RPMI8226 (cell line): Measurements from ENCODE around the gene PARP6.
A peak's percentile ranks its signal among the peaks of the same experiment; 100 is the strongest.
"Not testable (repeated sequence)": the region's sequence is repeated elsewhere in the genome, so short reads cannot be mapped to it uniquely, and the experiment has no call there.

Experiments
- DNase-seq: peaks from one replicate; pipeline ENCODE4 v3.0.0-alpha.2; 2015

The PARP6 gene

GRCh38 chr15:72280751-72281150, 8.4 kb upstream of the PARP6 start:
- DNase-seq = no peak

- no peak for DNase-seq
Measured at GRCh38 chr15:72278737-72279136, 6.4 kb upstream of the PARP6 start.

DNA sequence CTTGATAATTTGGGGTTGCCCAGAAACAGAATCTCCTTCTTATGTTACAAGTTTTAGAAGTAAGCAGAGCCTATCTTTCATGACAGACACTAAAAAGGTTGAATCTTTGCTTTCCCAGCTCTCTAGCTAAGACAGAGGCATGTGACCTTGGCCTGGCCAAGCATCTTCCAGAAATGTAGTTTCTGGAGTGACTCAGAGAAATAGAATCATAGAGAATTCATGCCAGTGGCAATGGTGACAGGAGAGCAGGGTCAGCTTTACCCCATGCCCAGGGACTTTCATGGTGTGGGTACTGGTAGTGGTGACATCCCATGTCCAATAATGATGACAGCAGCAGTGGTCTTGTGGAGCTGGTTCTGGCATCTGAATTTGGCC, 4.0 kb upstream of the PARP6 start:
- no peak for DNase-seq

GRCh38 chr15:72275635-72276325, 3.4 kb upstream of the PARP6 start:
- DNase-seq = not testable (repeated sequence)

DNA sequence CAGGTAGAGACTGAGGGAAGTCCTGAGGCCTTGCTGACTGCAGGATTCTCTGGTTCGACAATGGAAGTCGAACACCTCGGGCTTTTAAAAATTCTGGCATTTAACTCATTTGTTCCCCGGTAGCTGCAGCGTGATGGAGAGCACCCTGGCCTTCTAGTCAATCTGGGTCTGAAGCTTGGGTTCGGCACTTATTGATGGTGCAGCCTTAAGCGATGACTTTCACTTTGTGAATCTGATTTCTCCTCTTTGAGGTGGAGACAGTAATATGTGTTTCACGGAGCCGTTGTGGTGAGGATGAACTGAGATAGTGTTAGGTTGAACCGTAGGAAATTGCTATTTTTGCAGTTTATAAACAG, 621 bp upstream of the PARP6 start:
- no peak for DNase-seq

- DNase-seq = peak; percentile 43
Measured at GRCh38 chr15:72271895-72272212, 500 bp downstream of the PARP6 start.

- no peak for DNase-seq
Measured at GRCh38 chr15:72271221-72271620, 1.1 kb downstream of the PARP6 start.

DNA sequence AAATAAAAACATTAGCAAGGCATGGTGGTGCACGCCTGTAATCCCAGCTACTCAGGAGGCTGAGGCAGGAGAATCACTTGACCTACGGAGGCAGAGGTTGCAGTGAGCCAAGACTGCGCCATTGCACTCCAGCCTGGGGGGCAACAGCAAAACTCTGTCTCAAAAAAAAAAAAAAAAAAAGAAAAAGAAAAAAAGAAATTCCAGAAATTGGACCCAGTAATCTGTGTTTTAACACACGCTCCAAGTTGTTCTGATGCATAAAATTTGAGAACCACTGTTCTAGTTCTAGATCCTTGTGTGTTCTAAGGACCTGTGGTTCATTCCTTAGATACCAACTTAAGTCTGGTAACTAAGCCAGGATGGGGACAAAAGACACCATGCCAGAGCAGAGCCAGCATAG, 2.6 kb downstream of the PARP6 start:
- DNase-seq = no peak

- DNase-seq = no peak
Measured at GRCh38 chr15:72265031-72265430, 7.3 kb downstream of the PARP6 start.

DNA sequence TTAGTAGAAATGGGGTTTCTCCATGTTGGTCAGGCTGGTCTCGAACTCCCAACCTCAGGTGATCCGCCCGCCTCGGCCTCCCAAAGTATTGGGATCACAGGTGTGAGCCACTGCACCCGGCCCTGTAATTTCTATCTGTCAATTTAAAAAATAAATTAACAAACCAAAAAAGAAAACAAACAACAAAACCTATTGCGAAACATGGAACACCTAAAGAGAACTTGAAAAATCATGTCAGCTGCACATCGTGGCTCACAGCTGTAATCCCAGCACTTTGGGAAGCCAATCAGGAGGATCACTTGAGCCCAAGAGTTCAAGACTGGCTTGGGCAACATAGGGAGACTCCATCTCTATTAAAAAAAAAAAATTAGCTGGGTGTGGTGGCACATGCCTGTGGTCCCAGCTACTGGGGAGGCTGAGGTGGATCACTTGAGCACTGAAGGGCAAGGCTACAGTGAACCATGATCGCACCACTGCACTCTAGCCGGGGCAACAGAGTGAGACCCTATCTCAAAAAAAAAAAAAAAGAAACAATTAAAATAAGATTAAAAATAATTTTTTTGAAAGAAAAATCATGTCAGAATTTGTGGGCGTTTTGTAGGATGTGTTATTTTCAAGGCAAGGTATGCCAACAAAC, 19.6 kb downstream of the PARP6 start:
- DNase-seq = no peak

GRCh38 chr15:72249142-72249810, 23.1 kb downstream of the PARP6 start:
- no peak for DNase-seq

DNA sequence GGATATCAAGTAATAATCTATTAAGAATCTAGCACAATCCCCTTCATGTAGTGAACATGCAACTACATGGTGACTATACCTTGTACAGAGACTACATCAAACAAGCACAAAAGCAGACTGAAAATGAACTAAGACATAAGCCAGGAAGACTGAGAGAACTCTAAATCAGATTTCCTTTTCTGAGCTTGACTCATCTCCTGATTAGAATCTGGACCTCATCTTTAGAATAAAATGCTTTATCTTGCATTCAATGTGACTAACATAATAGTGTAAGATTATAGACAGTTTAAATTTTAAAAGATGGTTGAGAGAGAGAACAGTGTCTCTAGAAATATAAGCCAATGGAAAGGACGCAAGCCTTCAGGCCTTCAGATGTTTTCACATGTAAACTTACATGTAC, 23.8 kb downstream of the PARP6 start:
- no peak for DNase-seq

- DNase-seq = no peak
Measured at GRCh38 chr15:72242775-72243370, 29.5 kb downstream of the PARP6 start.

DNA sequence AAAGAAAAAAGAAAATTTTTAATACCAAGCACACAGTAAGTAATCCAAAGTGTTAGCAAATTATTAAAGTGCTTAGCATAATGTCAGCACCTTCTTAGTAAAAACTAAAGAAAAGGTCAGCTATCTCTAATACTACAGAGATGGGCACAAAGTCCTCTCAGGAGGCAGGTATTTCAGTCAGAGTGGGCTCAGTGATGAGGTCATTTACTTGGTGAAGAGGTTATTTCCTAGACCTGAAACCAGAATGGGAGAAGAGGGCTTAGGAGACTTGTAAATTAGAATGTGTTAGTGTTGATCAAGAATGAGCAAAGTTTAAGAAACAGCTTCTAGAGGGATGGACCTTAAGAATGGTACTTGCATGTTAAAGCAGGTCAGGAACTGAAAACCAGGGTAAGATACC, 32.7 kb downstream of the PARP6 start:
- DNase-seq = no peak

DNA sequence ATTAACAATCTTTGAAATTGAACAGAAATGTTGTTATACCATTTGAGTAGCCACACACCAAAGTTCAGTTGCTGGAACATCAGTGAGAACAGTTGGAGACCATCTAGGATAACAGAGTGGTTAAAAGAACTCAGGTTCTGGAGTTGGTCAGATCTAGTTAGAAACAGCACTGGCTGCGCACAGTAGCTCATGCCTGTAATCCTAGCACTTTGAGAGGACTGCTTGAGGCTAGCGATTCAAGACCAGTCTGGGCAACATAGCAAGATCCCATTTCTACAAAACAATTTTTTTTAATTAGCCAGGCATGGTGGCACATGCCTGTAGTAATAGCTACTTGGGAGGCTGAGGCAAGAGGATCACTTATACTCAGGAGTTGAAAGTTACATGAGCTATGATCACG, 33.8 kb downstream of the PARP6 start:
- no peak for DNase-seq

DNA sequence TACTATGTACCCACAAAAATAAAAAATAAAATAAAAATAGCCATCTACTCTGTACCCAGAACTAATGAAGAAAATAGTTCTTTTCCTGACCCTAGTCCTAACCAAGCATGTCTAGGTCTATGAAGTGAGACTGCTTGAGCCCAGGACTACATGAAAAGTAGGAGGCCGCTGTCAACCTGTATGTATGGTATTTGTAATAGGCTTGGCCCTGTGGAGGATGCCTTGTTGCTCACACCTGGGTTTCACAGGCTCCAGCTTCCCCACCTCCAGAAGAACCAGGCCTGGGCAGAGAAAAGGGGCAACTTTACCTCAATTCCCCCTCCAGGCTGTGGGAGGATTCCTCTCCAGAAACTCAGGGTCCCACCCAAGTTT, 34.5 kb downstream of the PARP6 start:
- peak; percentile 58 for DNase-seq

GRCh38 chr15:72237029-72237852, 35.1 kb downstream of the PARP6 start:
- peak; percentile 88 for DNase-seq

GRCh38 chr15:72236381-72237003, 35.9 kb downstream of the PARP6 start:
- no peak for DNase-seq

DNA sequence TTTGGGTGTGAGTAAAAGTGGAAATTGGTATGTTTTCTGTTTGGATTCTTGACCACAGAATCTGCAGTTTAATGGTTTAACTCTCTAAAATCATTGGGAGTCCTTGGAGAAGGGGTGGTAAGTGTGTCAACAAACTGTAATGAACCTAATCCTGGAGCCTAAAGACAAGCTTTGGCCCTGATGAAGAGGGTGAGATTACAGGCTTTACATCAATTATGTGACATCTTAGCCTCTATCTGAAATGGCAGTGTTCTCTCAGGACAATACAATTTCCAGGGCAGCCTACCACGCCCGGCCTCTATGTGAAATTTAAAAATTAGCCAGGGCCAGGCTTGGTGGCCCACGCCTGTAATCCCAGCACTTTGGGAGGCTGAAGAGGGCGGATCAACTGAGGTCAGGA, 37.1 kb downstream of the PARP6 start:
- no peak for DNase-seq

DNA sequence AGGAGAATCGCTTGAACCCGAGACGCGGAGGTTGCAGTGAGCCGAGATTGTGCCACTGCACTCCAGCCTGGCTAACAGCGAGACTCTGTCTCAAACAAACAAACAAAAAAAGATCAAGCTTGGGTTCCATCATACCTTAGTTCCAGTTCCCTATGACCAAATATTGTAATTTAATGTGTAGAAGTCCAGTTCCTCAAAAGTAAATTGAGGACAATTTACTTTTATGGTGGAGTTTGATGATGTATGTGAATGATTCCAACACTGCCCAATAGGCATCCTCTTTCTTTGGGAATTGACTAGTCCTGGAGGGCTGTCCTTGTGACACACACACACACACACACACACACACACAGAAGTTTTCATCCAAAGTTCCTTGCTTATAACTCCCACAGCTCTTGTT, 38.6 kb downstream of the PARP6 start:
- no peak for DNase-seq

DNA sequence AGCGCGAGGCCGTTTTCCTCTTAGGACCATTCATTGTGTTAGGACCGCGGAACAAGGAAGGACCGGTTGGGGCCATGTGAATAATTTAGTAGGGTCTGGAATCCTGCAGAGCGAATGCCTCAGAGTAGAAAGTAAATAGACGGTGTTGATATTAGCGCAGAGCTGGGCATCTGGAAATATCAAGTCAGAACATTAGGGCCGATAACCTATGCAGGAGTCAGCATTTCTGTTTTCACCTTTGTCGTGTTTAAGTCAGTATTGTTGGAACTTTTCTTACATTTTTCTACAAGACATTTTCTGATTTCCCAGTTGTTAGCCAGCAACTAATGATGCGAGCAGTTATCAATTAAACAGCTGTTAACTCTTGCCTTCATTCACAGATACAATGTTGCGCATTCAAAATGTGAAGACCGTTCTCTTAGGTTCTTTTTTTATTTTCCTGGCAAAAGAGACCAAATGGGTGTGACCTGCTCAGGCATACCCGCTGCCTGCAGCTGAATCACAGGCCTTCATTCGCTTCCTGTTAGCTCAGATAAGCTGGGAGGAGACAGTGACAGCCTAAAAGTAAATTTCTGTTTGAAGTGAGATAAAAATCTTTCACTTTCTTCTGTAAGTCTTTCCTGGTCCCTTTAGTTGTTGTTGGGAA, 40.4 kb downstream of the PARP6 start:
- DNase-seq = peak; percentile 85

DNA sequence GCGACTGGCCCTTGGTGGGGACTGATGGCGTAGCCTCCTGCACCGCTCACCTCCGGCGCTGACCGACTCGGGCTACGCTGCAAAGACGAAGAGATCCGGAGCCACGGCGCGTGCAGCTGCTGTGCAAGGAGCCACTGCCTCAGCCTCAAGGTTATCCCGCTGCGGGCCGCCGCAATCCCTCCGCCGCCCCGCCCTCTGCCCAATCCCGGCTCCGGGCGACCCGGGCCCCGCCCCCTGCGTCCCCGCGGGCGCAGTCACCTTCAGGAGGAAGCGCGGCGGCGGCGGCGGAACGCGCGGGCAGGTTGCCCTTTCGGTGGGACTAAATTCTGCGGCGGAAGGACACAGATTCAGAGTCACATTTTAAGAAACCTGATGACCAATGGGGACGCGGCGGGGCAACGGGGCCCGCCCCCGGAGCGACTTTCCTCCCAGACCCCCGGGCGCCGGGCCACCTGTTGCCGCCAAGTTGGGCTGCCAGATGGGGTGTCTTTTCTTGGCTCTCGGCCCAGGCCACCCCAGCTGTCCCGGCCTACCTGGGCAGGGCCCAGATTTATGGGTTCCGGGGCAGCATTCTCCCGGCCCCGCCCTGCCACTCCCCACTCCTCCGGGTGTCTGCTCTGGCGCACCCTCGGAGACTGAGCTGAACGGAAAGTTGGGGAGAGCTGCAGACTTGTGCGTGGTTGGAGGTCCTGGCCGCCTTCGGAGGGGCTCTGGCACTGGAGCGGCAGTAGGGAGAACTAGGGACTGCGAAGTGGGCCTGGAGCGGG, 41.1 kb downstream of the PARP6 start, which contains the start of gene PKM:
Gene PKM (minus strand): TSS at position 125 of the 767 bp plus-strand sequence. CDS start 12,093 bp downstream, outside the sequence.
- DNase-seq = peak; percentile 100
